ENCODE data around the gene GOLGA2.

GOLGA2 gene, protein sequence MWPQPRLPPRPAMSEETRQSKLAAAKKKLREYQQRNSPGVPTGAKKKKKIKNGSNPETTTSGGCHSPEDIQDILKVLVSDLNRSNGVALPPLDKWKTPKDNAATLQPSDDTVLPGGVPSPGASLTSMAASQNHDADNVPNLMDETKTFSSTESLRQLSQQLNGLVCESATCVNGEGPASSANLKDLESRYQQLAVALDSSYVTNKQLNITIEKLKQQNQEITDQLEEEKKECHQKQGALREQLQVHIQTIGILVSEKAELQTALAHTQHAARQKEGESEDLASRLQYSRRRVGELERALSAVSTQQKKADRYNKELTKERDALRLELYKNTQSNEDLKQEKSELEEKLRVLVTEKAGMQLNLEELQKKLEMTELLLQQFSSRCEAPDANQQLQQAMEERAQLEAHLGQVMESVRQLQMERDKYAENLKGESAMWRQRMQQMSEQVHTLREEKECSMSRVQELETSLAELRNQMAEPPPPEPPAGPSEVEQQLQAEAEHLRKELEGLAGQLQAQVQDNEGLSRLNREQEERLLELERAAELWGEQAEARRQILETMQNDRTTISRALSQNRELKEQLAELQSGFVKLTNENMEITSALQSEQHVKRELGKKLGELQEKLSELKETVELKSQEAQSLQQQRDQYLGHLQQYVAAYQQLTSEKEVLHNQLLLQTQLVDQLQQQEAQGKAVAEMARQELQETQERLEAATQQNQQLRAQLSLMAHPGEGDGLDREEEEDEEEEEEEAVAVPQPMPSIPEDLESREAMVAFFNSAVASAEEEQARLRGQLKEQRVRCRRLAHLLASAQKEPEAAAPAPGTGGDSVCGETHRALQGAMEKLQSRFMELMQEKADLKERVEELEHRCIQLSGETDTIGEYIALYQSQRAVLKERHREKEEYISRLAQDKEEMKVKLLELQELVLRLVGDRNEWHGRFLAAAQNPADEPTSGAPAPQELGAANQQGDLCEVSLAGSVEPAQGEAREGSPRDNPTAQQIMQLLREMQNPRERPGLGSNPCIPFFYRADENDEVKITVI

DNA sequence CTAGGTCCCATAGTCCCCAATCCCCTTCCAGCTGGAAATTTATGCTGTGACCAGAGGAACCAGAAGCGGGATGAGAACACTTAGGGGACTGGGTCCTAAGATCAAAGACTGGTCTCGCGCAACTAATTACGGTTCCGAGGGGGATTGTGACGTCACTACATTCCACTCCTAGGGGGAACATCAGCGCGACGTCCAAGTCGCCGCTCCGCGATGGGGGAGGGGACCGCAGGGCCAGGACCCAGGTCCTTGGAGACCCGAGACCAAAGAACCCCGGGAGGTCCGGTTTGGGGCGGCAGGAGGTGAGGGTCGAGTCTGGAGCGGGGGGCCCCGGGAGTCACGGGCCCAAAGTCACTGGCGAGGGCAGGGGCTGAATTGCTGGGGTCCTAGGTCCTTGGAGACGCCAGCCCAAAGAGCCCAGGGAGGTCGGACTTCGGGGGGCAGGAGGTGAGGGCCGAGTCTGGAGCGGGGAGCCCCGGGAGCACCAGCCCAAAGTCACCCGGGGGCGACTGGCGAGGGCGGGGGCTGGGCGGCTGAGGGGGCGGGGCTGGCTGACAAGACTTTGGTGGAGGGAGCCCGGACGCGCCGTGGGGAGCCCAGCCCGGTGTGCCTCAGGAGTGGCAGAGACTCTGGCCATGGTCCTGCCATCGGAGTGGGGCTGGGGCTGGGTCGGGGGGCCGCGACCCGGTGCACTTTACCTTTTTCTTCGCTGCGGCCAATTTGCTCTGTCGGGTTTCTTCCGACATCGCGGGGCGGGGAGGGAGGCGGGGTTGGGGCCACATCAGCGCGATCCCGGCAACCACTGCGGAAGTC is at the start of gene GOLGA2:
GOLGA2 (minus strand) TSS at position 810 of the 810 bp plus-strand sequence; CDS start at position 779, 31 bp downstream.
- no peak for DNase-seq

DNA sequence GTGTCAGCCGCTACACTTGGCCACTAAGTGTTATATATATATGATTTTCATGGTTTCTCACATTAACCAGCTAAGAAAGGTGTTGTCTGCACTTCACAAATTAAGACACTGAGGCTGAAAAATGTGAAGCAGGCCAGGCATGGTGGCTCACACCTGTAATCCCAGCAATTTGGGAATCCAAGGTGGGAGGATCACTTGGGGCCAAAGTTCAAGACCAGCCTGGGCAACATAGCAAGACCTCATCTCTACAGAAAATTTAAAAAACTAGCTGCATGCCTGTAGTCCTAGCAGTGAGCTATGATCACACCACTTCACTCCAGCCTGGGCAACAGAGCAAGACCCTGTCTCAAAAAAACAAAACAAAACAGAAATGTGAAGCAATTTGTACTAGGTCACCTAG is 48.6 kb upstream of the GOLGA2 start:
- DNase-seq = no peak

DNA sequence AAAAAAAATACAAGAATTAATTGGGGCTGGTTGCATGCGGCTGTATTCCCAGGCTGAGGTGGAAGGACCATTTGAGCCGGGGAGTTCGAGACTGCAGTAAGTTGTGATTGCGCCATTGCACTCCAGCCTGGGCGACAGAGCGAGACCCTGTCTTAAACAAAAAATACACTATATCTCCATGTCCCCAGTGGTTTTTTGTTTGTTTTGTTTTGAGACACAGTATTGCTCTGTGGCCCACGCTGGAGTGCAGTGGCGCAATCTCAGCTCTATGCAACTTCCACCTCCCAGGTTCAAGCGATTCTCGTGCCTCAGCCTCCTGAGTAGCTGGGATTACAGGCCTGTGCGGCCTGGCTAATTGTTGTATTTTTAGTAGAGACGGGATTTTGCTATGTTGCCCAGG is 48.0 kb upstream of the GOLGA2 start:
- no peak for DNase-seq

DNA sequence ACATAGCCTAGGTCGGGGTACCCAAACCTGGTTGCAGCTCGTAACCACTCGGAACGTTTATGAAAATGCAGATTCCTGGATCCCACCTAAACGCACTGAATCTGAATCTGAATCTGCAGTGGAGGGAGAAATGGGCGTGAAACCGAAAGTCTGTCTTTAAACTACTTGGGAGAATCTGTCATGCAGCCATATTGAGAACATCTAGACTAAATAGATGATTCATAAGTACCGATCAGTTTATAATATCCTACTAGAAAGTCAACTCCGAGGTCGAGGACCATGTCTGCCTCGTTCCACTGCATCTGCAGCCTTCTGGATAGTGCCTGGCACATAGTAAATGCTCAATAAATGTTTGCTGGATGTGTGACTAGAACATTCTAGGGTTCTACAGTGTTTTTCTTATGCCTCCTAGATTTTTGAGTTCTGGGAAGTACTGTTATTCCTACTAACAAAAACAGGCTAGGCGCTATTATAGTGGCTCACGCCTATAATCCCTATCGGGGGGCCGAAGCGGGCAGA is 47.5 kb upstream of the GOLGA2 start:
- no peak for DNase-seq

DNA sequence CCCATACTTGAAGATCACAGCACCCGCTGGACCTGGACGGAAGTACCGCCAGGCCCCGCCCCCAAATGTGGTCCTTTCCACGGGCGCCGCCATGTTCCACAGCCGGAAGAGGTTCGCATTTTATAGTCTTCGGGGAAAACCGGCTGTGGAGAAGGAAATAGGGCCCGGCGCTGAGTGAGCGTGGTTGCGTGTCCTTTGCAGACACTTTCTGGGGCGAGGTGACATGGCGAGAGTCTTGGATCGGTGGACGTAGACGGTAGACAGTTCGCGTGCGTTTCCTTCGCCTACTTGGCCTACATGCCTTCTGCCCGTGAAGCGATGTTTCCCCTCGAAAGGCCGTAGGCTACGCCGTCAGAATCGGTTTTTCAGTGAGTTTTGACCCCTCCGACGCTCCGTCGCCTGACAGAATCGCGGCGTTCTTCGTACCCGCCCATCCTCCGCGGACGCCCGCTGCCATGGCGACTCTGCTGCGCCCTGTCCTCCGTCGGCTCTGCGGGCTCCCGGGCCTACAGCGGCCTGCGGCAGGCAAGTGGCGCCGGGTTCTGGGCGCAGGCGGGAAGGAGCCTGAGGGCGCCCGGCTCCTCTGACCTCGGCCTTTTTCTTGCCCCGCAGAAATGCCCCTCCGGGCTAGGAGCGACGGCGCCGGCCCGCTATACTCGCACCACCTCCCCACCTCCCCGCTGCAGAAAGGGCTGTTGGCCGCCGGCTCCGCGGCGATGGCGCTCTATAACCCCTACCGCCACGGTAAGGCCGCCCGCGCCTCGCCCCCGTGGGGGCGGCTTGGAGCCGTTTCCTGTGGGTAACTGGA is 46.8 kb upstream of the GOLGA2 start, which contains the start of the genes COQ4 and TRUB2:
COQ4 (plus strand) TSS at position 436 of the 808 bp plus-strand sequence; CDS start at position 456, 20 bp downstream.
TRUB2 (minus strand) TSS at position 44 of the 808 bp plus-strand sequence; CDS start at position 5, 39 bp downstream.
- peak; percentile 97 for DNase-seq

DNA sequence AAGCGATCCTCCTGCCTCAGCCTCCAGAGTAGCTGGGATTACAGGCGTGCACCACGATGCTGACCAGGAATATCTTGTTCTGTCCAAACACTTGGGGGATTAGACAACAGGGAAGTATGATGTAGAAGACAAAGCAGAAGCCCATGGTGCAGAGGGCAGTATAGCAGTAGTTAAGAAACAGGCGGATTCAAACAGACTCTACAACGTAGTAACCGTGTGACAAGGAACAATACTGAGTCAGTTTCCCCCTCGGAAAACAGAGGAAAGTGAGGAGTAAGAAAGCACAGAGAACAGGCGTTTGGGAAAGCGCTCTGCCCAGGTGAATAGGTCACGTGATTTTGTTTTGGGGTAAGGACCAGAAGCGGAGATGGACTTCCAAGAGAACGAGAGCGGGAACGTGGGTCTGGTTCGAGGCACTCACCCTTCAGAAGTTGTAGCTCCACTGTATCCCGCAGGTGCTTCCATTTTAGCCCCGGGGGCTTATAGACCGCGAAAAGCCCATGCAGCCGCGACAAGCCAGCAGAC is 46.1 kb upstream of the GOLGA2 start:
- no peak for DNase-seq

DNA sequence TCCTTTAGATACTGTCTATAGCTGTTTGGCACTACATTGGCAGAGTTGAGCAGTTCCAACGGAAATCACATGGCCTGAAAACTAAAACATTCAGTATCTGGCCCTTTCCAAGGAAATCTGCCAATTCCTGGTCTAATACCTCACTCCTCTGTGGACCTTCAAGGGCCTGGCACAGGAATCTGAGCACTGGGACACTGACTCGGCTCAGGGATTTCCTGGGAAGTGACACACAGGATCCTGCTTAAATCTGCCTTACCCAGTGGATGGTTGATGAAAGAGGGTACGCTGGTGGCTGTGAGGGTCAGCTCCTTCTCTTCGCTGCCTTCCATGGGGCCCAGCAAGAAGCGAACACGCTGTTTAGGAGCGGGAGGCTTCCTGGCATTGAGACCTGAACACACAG is 45.5 kb upstream of the GOLGA2 start:
- DNase-seq = no peak

DNA sequence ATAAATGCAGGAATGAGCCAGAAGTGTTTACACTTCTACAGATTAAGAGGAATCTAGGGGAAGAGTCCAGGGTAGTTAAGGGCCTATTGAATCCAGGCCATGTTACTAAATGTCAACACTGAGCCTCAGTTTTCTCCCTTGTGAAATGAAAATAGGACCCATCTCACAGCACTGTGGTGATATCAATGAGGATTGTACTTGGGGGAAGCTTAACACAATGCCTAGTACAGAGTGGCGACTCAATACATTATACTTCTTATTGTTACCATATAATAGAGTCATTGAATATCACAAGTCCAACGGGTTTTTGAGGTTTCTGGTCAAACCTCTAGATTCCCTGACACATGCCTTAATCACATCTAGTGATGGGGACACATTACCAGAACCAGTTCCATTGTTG is 41.8 kb upstream of the GOLGA2 start:
- no peak for DNase-seq

DNA sequence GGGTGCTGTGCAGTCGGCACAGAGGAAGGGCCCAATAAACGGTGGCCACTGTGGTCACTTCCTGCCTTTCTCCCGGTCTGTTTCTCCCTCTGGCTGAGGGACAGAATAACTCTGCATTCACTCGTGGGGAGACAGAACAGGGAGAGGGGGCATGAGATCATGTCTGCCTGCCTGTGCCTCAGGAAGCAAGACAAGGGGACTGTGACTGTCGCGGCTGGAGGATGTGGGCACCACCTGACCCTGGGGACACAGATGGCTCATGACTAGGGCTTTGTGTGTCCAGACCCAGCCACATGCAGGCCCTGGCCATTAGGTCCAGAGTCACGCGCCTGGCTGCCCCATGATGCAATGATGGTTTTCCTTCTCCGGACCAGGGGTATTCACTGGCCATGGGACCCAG is 40.6 kb upstream of the GOLGA2 start:
- peak; percentile 91 for DNase-seq

DNA sequence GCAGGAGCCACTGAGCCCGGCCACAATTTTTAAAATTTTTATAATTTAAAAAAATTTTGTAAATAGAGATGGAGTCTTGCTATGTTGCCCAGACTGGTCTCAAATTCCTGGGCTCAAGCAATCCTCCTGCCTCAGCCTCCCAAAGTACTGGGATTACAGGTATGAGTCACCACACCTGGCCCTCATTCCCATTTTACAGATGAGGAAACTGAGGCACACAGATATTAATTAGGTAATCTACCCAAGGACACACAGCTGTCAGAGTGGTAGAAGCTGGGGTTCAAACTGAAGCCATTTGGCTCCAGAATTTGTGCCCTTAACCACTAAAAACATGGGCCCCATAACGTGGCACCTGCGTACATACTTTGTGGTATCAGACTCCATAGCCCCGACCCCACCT is 38.9 kb upstream of the GOLGA2 start:
- no peak for DNase-seq

DNA sequence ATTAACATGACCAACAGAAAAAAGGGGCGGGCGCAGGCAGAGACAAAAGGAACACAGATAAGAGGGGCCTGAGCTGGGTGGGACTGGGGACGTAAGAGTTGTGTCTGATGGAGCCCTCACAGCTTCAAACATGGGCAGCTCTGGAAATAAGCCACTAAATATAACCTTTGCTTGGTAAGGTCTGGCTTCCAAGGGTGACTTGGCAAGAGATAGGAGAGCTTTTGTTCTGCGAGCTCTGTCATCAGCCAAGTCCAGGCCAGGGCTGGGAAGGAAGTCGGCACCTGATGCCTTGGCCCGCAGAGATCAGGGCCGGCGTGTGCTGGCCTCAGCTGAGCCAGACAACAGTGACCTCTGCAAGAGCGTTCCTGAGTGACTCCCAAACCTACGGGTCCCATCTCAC is 34.7 kb upstream of the GOLGA2 start:
- DNase-seq = no peak

DNA sequence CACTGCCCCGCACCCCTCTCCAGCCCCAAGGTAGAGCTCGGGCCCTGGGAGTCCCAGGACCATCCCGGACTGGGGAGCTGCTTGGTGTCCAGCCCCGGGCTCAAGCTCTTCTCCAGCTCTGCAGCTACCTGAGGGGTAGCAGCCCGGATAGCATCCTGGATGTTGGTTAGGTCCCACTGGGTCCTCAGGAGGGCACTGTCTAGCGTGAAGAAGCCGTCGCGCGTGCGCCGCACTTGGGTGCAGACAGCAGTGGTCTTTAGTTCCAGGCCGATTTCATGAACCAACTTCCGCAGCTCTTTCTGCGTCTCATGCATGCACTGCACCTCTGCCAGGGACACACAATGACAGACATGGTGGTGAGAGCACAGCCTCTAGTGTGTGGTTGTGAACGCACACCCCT is 33.7 kb upstream of the GOLGA2 start:
- no peak for DNase-seq

DNA sequence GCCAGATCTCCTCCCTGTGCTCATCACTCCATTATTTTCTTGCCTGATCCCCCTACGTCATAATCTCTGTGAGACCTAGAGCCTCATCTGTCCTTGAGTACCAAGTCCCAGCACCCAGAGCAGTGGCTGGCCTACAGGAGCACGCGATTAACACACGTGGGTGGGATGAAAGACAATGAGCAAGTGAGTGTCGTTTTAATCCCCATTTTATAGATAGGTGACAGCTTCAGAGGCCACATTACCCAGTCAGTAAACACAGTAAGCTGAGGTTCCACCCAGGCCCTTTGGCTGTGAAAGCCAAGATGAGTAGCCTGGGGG is 29.1 kb upstream of the GOLGA2 start:
- no peak for DNase-seq

DNA sequence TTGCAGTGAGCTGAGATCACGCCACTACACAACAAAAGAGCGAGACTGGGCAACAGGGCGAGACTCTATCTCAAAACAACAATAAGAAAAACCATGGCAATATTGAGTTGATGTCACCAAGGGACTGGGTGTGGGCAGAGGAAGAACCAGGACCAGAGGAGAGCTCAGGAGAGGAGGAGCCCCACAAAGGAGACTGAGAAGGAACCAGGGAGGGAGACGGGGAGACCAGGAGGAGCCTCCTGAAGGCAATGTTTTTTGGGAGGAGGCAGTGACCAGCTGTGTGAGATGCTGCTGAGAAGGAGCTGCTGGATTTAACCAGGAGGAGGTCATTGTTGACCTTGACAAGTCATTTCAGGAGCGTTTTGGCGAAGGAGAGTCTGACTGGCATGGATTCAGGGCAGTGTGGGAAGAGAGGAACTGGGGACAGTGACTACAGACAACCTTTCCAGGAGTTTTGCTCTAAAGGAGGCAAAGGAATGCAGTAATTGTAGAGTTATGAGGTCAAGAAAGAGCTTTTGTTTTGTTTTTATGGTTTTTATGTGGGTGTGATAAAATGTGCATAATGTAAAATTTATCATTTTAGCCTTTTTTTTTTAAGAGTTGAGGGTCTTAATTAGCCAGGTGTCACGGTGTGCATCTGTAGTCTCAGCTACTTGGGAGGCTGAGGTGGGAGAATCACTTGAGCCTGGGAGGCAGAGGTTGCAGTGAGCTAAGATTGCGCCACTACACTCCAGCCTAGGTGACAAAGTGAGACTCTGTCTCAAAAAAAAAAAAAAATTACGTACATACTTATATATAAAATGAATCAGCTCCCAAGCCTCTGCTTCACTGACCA is 28.5 kb upstream of the GOLGA2 start:
- DNase-seq = no peak

DNA sequence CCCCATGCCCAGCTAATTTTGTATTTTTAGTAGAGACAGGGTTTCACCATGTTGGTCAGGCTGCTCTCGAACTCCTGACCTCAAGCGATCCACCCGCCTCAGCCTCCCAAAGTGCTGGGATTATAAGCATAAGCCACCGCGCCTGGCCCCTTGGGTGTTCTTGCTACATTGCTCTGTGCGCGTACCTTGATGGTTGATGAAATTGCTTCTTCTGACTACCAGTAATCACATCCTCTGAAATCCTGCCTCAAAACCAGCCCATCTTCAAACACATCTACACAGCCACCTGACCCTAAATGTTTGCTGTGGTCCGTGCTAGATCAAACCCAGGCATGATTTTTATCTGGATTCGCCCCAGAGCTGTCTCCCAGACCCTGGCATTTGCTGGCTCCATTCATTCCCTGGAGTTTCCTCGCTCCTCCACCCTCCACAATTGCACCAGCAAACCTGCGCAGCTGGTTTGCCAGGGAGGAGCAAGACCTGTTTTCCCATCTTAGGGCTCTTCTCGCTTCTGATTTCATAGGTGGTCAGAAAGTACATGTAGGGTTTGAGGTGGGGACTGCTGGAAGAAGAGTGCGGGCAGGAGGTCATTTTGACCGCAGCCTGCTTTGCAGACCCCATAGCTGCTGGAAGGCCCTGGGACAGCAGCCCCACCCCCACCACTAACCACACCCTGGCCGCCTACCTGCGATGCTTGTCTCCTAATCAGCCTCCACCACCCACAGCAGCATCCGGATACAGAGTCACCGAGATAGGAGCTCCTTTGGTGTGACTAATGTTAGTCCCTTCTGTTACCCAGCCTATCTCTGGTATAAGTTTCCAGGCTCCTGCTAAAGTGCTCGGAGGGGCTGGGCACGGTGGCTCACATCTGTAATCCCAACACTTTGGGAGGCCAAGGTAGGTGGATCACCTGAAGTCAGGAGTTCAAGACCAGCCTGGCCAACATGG is 23.0 kb upstream of the GOLGA2 start:
- no peak for DNase-seq

DNA sequence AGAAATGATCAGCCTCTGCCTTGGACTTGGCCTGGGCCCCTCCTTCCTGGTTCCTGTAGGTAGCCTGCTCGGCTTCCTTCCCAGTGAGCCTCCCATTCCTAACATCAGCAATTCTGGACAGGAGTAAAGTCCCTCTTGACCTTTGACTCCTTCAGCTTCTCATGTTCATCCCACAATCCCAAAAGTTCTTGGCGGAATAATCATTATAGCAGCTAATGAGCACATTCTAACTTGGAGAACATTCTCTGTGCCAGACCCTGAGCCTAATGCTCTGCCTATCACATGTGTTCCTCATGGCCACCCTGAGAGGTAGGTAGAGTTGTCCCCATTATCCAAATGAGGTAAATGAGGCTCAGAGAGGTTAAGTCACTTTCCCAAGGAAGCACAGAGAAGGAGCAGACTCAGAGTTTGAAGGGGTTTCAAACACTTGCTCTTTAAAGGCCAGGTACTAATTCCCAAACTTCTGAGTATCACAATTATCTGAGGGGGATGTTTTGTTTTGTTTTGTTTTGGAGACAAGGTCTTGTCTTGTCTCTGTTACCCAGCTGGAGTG is 21.5 kb upstream of the GOLGA2 start:
- no peak for DNase-seq

DNA sequence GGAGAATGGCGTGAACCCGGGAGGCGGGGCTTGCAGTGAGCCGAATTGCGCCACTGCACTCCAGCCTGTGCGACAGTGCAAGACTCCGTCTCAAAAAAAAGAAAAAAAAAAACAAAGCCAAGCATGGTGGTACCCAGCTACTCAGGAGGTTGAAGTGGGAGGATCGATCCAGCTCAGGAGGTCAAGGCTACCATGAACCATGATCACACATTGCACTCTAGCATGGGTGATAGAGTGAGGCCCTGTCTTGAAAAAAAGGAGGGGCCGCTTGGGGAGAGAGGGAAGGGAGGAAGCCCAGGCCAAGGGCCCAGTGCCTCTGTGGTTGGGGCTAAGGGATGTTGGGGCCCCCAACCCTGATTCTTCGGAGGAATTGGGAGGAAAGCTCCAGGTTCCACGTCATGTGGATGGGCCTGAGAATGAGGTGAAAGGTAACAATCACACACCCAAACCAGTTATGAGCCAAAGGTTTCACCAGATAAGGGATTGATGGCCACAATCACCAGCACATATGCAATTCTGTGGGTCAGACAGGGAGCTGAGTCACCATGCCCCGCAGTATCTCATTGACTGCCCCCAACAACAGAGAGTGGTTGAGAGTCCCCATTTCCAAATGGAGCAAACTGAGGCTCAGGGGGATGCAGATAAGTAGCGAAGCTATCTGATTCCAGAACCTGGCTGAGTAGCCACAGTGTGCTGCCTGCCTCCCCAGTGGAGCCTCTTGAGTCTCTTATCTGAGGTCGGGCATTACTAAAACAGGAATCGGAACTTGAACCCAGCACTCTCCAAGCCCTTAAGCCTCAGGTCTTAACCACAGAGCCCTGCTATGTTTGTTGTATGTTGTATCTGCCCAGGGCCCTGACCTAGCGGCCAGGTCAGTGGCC is 20.8 kb upstream of the GOLGA2 start:
- no peak for DNase-seq

DNA sequence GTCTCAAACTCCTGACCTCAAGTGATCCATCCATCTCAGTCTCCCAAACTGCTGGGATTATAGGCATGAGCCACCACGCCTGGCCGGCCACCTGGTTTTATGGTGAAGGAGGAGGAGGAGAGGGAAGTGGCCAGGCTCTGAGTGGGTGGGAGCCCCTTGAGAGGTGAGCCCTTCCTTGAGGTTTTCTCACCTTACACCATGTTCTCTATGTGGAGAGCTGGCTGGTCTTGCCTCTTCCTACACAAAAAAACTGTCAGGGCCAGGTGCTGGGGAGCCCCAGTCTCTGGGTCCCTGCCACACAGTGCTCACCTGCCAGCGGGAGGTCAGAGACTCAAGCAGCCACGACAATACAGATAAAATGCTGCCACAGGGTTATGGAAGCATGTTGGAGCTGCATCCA is 18.3 kb upstream of the GOLGA2 start:
- no peak for DNase-seq

All from midbrain (tissue), 1 donor.